WTC11 (cell line): ENCODE data around the gene CRY2. TPM values are rescaled to one million over a fixed set of nuclear protein-coding genes. Genes with fewer than 3 reads are reported as not detected.
A peak's percentile ranks its signal among the peaks of the same experiment; 100 is the strongest.

Experiments
- ATAC-seq: fragments of 200-7000 bp; cut with Tn5 transposase; 2 replicates; pipeline ENCODE4 v1.10.0; 2021; ENCODE audit warnings: mild to moderate bottlenecking, moderate library complexity
- CTCF ChIA-PET: fragments of 300-600 bp; sonication (Branson Sonifier 250); formaldehyde crosslinking; loops from one replicate; lab custom pipeline; 2021; ENCODE audit warnings: antibody characterized with exemption; lab: Charles Lee
- POLR2A ChIA-PET: fragments of 350-600 bp; sonication (Branson Sonifier 250); formaldehyde crosslinking; loops from one replicate; lab custom pipeline; 2021; ENCODE audit warnings: antibody characterized with exemption; lab: Charles Lee
- DNase-seq: peaks from one replicate; pipeline ENCODE4 v3.0.0; 2021; ENCODE audit warnings: low spot score
- H3K27ac Mint-ChIP-seq: 2 replicates; pipeline ENCODE4 v1.8.0; 2021; ENCODE audit warnings: mixed read lengths
- H3K27me3 Mint-ChIP-seq: 2 replicates; pipeline ENCODE4 v1.8.0; 2021; ENCODE audit warnings: low read depth, mild to moderate bottlenecking, moderate library complexity, mixed read lengths
- H3K36me3 Mint-ChIP-seq: 2 replicates; pipeline ENCODE4 v1.8.0; 2021; ENCODE audit warnings: mixed read lengths
- H3K4me1 Mint-ChIP-seq: 2 replicates; pipeline ENCODE4 v1.8.0; 2022; ENCODE audit warnings: mixed read lengths
- H3K4me3 Mint-ChIP-seq: 2 replicates; pipeline ENCODE4 v1.8.0; 2021; ENCODE audit warnings: mild to moderate bottlenecking, moderate library complexity, mixed read lengths
- H3K9me3 Mint-ChIP-seq: 2 replicates; pipeline ENCODE4 v1.8.0; 2021; ENCODE audit warnings: mixed read lengths
- CREB1 ChIP-seq: sonication (generic); formaldehyde crosslinking; IDR thresholded peaks from 2 replicates; pipeline ENCODE4 v1.8.0; 2023; ENCODE audit warnings: mild to moderate bottlenecking, missing genetic modification reagents
- EMX1 ChIP-seq: fragments of 250-450 bp; sonication (Bioruptor Pico); IDR thresholded peaks from 2 replicates; pipeline ENCODE4 v1.8.0; 2021; ENCODE audit warnings: mild to moderate bottlenecking
- JAZF1 ChIP-seq: fragments of 250-450 bp; sonication (Bioruptor Pico); IDR thresholded peaks from 2 replicates; pipeline ENCODE4 v1.9.0; 2021; ENCODE audit warnings: moderate library complexity, mild to moderate bottlenecking, inconsistent platforms
- KAT7 ChIP-seq: sonication (generic); formaldehyde crosslinking; IDR thresholded peaks from 2 replicates; pipeline ENCODE4 v1.8.1; 2023; ENCODE audit warnings: missing genetic modification reagents, mild to moderate bottlenecking, borderline replicate concordance
- TEAD4 ChIP-seq: sonication (generic); formaldehyde crosslinking; IDR thresholded peaks from 2 replicates; pipeline ENCODE4 v1.8.0; 2022; ENCODE audit warnings: mild to moderate bottlenecking, missing genetic modification reagents
- ZNF121 ChIP-seq: sonication (generic); formaldehyde crosslinking; IDR thresholded peaks from 2 replicates; pipeline ENCODE4 v1.8.0; 2023; ENCODE audit warnings: missing genetic modification reagents
- total RNA-seq: library from RNA; stranded (reverse); gene quantifications from 3 replicates; pipeline ENCODE4 v1.2.3, GENCODE V29; 2021
- TF ChIP-seq, protein P1 (sequence below): sonication (generic); formaldehyde crosslinking; IDR thresholded peaks from 2 replicates; pipeline ENCODE4 v1.8.0; 2022; ENCODE audit warnings: missing genetic modification reagents
- TF ChIP-seq, protein P2 (sequence below): sonication (generic); formaldehyde crosslinking; IDR thresholded peaks from 2 replicates; pipeline ENCODE4 v1.8.1; 2023; ENCODE audit warnings: mild to moderate bottlenecking, missing genetic modification reagents, borderline replicate concordance
- TF ChIP-seq, protein P3 (sequence below): sonication (generic); formaldehyde crosslinking; IDR thresholded peaks from 2 replicates; pipeline ENCODE4 v1.8.0; 2023; ENCODE audit warnings: missing genetic modification reagents
- TF ChIP-seq, protein P4 (sequence below): sonication (generic); formaldehyde crosslinking; IDR thresholded peaks from 2 replicates; pipeline ENCODE4 v1.8.1; 2023; ENCODE audit warnings: mild to moderate bottlenecking, missing genetic modification reagents, moderate library complexity

Gene CRY2
- total RNA-seq, 1 experiment from 2014 or later, result 18.3 TPM

DNA sequence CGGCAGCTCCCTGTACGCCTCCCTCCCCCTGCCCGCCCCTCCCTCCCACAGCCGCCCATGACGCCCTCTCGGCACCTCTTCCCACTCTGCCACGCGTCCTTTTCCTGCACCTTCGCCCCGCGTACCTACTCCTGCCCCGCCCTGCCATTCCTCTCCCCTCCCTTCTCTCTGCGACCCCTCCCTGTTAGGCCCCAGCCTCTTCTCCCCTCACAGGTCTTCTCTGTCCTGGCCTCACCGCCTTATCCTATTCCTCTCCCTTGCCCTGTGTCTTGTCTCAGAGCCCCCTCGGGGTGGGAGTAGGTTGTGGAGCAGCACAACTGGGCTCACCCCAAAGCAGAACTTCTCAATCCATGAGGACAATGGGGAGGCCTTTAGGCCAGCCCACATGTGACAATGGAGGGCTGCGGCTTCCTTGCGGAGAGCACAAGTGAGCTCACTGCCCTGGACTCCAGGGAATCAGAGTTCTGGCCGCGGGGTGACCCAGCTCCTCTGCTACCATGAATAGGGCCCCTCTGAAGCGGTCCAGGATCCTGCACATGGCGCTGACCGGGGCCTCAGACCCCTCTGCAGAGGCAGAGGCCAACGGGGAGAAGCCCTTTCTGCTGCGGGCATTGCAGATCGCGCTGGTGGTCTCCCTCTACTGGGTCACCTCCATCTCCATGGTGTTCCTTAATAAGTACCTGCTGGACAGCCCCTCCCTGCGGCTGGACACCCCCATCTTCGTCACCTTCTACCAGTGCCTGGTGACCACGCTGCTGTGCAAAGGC, 41.8 kb upstream of the CRY2 start (continued):
- TF ChIP-seq, protein P1, sequence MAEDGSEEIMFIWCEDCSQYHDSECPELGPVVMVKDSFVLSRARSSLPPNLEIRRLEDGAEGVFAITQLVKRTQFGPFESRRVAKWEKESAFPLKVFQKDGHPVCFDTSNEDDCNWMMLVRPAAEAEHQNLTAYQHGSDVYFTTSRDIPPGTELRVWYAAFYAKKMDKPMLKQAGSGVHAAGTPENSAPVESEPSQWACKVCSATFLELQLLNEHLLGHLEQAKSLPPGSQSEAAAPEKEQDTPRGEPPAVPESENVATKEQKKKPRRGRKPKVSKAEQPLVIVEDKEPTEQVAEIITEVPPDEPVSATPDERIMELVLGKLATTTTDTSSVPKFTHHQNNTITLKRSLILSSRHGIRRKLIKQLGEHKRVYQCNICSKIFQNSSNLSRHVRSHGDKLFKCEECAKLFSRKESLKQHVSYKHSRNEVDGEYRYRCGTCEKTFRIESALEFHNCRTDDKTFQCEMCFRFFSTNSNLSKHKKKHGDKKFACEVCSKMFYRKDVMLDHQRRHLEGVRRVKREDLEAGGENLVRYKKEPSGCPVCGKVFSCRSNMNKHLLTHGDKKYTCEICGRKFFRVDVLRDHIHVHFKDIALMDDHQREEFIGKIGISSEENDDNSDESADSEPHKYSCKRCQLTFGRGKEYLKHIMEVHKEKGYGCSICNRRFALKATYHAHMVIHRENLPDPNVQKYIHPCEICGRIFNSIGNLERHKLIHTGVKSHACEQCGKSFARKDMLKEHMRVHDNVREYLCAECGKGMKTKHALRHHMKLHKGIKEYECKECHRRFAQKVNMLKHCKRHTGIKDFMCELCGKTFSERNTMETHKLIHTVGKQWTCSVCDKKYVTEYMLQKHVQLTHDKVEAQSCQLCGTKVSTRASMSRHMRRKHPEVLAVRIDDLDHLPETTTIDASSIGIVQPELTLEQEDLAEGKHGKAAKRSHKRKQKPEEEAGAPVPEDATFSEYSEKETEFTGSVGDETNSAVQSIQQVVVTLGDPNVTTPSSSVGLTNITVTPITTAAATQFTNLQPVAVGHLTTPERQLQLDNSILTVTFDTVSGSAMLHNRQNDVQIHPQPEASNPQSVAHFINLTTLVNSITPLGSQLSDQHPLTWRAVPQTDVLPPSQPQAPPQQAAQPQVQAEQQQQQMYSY, result no peak
- TF ChIP-seq, protein P2, sequence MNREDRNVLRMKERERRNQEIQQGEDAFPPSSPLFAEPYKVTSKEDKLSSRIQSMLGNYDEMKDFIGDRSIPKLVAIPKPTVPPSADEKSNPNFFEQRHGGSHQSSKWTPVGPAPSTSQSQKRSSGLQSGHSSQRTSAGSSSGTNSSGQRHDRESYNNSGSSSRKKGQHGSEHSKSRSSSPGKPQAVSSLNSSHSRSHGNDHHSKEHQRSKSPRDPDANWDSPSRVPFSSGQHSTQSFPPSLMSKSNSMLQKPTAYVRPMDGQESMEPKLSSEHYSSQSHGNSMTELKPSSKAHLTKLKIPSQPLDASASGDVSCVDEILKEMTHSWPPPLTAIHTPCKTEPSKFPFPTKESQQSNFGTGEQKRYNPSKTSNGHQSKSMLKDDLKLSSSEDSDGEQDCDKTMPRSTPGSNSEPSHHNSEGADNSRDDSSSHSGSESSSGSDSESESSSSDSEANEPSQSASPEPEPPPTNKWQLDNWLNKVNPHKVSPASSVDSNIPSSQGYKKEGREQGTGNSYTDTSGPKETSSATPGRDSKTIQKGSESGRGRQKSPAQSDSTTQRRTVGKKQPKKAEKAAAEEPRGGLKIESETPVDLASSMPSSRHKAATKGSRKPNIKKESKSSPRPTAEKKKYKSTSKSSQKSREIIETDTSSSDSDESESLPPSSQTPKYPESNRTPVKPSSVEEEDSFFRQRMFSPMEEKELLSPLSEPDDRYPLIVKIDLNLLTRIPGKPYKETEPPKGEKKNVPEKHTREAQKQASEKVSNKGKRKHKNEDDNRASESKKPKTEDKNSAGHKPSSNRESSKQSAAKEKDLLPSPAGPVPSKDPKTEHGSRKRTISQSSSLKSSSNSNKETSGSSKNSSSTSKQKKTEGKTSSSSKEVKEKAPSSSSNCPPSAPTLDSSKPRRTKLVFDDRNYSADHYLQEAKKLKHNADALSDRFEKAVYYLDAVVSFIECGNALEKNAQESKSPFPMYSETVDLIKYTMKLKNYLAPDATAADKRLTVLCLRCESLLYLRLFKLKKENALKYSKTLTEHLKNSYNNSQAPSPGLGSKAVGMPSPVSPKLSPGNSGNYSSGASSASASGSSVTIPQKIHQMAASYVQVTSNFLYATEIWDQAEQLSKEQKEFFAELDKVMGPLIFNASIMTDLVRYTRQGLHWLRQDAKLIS (CRISPR knock-in tag), result no peak
- TF ChIP-seq JAZF1 (CRISPR knock-in tag), result no peak

DNA sequence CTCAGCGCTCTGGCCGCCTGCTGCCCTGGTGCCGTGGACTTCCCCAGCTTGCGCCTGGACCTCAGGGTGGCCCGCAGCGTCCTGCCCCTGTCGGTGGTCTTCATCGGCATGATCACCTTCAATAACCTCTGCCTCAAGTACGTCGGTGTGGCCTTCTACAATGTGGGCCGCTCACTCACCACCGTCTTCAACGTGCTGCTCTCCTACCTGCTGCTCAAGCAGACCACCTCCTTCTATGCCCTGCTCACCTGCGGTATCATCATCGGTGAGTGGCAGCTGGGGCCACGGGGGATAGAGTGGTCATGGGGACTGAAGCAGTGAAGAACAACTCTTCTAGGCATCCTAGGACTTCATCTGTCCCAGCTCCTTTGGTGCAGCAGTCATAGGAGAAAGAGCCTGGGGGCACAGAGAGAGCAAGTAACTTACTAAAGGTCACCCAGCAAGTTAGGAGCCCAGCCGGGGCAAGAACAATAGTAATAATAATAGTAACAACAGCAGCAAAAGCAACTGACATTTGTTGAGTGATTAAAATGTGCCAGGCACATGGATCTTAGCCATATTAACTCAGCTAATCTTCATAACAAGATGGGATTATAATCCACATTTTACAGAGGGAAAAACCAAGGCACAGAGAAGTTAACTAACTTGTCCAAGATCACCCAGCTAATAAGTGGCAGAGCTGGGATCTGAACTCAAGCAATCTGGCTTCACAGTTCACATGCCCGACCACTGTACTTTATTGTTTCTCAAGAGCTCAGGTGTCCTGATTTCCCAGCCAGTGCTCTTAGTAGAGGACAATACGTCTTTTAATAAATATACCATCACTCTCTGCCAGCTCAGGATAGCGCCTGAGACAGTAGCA, 41.0 kb upstream of the CRY2 start:
- Mint-ChIP-seq H3K27ac (no peak overlapping the region), H3K36me3 (peaks cover 3% of the 10 kb centered on the region; the same call in 1 of the 2 replicates), H3K4me3 (peak overlapping the region; percentile 93), H3K4me1 (peaks cover 14% of the 10 kb centered on the region), H3K27me3 (peaks cover 25% of the 10 kb centered on the region), H3K9me3 (no peaks in the 10 kb centered on the region)
- ChIA-PET POLR2A (no interaction called here), CTCF (interaction anchor here (0.6 to 3.5 kb wide), 4 partner anchors 11 to 200 kb away, joined by 3 to 21 read pairs (median 8); no protein-coding TSS in a partner anchor)
- no peak for ATAC-seq
- DNase-seq, result no peak
- TF ChIP-seq, protein P3, sequence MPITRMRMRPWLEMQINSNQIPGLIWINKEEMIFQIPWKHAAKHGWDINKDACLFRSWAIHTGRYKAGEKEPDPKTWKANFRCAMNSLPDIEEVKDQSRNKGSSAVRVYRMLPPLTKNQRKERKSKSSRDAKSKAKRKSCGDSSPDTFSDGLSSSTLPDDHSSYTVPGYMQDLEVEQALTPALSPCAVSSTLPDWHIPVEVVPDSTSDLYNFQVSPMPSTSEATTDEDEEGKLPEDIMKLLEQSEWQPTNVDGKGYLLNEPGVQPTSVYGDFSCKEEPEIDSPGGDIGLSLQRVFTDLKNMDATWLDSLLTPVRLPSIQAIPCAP (CRISPR knock-in tag), result no peak
- TF ChIP-seq ZNF121 (CRISPR knock-in tag), result 0 out of 2 replicates have a peak, but pooled peaks have one; percentile 41

DNA sequence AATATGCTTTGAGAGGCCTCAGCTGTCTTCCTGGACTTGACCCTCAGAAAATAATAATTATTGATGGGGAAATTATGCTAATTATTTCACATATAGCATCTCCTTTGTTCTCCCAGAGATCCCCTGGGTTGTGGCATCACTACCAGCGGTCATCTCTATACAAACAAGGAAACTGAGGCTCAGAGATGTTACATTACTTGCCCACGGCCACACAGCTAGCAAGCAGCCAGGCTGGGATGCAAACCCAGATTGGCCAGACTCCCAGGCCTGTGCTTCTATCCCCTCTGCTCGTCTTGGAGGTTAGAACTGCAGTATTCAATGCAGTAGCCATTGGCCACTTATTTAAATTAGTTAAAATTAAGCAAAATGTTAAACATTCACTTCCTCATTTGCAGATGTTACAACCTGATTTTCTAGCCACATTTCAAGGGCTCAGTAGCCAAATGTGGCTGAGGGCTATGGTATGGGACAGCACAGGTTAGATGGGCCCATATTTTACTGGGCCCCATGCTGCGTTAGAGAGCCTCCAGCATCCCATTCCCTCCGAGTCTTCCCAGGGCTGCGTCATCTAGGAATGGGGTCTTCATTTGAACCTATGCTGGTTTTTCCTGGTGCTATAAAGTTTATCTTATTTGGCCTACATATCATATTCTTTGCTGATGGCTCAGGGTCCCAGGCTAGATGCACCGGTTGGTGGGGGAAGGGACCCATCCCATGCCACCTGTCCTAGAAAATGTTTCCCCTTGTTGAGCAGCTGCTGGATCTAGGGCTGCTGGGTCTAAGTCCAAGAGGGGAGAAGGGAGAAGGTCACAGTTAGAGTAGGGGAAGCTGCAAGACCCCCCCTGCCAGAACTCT, 40.1 kb upstream of the CRY2 start:
- no peak overlapping the region for H3K27ac Mint-ChIP-seq
- DNase-seq (no peak), ATAC-seq (no peak)
- peaks cover 14% of the 10 kb centered on the region for H3K4me1 Mint-ChIP-seq
- peaks cover 3% of the 10 kb centered on the region; the same call in 1 of the 2 replicates for H3K36me3 Mint-ChIP-seq
- POLR2A ChIA-PET, result no interaction called here
- CTCF ChIA-PET, result interaction anchor here (2.0 kb wide), 1 partner anchor 35 kb away, joined by 7 read pairs; no protein-coding TSS in a partner anchor
- peaks cover 18% of the 10 kb centered on the region for H3K27me3 Mint-ChIP-seq
- TF ChIP-seq CREB1 (no peak), TEAD4 (CRISPR knock-in tag) (no peak), KAT7 (CRISPR knock-in tag) (no peak), EMX1 (CRISPR knock-in tag) (no peak)
- TF ChIP-seq, protein P4, sequence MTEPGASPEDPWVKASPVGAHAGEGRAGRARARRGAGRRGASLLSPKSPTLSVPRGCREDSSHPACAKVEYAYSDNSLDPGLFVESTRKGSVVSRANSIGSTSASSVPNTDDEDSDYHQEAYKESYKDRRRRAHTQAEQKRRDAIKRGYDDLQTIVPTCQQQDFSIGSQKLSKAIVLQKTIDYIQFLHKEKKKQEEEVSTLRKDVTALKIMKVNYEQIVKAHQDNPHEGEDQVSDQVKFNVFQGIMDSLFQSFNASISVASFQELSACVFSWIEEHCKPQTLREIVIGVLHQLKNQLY, result no peak
- no peaks in the 10 kb centered on the region for H3K9me3 Mint-ChIP-seq
- H3K4me3 Mint-ChIP-seq, result no peak overlapping the region; the same call in 1 of the 2 replicates
